GM23338 (cell line): ENCODE measurements around the gene L3MBTL1. TPM values are rescaled to one million over a fixed set of nuclear protein-coding genes. Genes with fewer than 3 reads are reported as not detected.

Experiments used
- ATAC-seq: fragments of 200-7000 bp; cut with Tn5 transposase; 3 replicates; pipeline ENCODE4 v1.9.1; 2020
- DNase-seq: peaks from one replicate; pipeline ENCODE4 v3.0.0-alpha.2; 2015; ENCODE audit warnings: low spot score
- H2AFZ ChIP-seq: fragments of 200-600 bp; sonication (generic); 2 replicates; pipeline ENCODE4 v1.8.0; 2016; ENCODE audit warnings: antibody characterized with exemption, mild to moderate bottlenecking, moderate library complexity
- H3F3A ChIP-seq: fragments of 200-600 bp; sonication (generic); replicated peaks from 2 replicates; pipeline ENCODE4 v1.8.0; 2017; ENCODE audit warnings: antibody characterized with exemption, mixed run types, low read depth
- H3K27ac ChIP-seq: fragments of 200-600 bp; sonication (generic); 2 replicates; pipeline ENCODE4 v1.6.1; 2016; ENCODE audit warnings: low read depth
- H3K27me3 ChIP-seq: fragments of 200-600 bp; sonication (generic); 2 replicates; pipeline ENCODE4 v1.8.0; 2016; ENCODE audit warnings: mild to moderate bottlenecking, mixed run types, moderate library complexity; ENCODE audit not compliant: insufficient read depth
- H3K36me3 ChIP-seq: fragments of 200-600 bp; sonication (generic); 2 replicates; pipeline ENCODE4 v1.8.0; 2016; ENCODE audit warnings: mild to moderate bottlenecking; ENCODE audit not compliant: insufficient read depth
- H3K4me1 ChIP-seq: fragments of 200-600 bp; sonication (generic); 2 replicates; pipeline ENCODE4 v1.8.0; 2016; ENCODE audit warnings: mild to moderate bottlenecking, moderate library complexity; ENCODE audit not compliant: insufficient read depth
- H3K4me2 ChIP-seq: fragments of 200-600 bp; sonication (generic); 2 replicates; pipeline ENCODE4 v1.7.1; 2017; ENCODE audit warnings: mixed run types
- H3K4me3 ChIP-seq: fragments of 200-600 bp; sonication (generic); 2 replicates; pipeline ENCODE4 v1.6.1; 2016; ENCODE audit warnings: mixed run types
- H3K79me2 ChIP-seq: fragments of 200-600 bp; sonication (generic); replicated peaks from 2 replicates; pipeline ENCODE4 v1.8.0; 2017; ENCODE audit warnings: mild to moderate bottlenecking; ENCODE audit not compliant: insufficient read depth
- H3K9me2 ChIP-seq: fragments of 200-600 bp; sonication (generic); 2 replicates; pipeline ENCODE4 v1.8.0; 2017; ENCODE audit not compliant: insufficient read depth
- H4K20me1 ChIP-seq: fragments of 200-600 bp; sonication (generic); replicated peaks from 2 replicates; pipeline ENCODE4 v1.8.0; 2017; ENCODE audit warnings: mild to moderate bottlenecking; ENCODE audit not compliant: insufficient read depth
- H3K27ac Mint-ChIP-seq: 2 replicates; pipeline ENCODE4 v1.8.0; 2020; ENCODE audit warnings: inconsistent platforms, mild to moderate bottlenecking, moderate library complexity, mixed read lengths
- H3K27me3 Mint-ChIP-seq: 3 replicates; pipeline ENCODE4 v1.8.0; 2022; ENCODE audit warnings: low read depth, mild to moderate bottlenecking, moderate library complexity, mixed read lengths, inconsistent platforms; ENCODE audit not compliant: insufficient read depth, poor library complexity
- H3K36me3 Mint-ChIP-seq: 3 replicates; pipeline ENCODE4 v1.8.0; 2021; ENCODE audit warnings: low read depth, mild to moderate bottlenecking, inconsistent platforms, moderate library complexity, mixed read lengths
- H3K4me1 Mint-ChIP-seq: 3 replicates; pipeline ENCODE4 v1.8.0; 2020; ENCODE audit warnings: mild to moderate bottlenecking, inconsistent platforms, mixed read lengths
- H3K4me3 Mint-ChIP-seq: 3 replicates; pipeline ENCODE4 v1.8.0; 2021; ENCODE audit warnings: moderate library complexity, mild to moderate bottlenecking, inconsistent platforms, mixed read lengths
- H3K9me3 Mint-ChIP-seq: 3 replicates; pipeline ENCODE4 v1.8.0; 2020; ENCODE audit warnings: moderate library complexity, mild to moderate bottlenecking, inconsistent platforms, mixed read lengths
- CREB1 ChIP-seq: fragments of 250-450 bp; sonication (Bioruptor Pico); IDR thresholded peaks from 2 replicates; pipeline ENCODE4 v1.5.0; 2020; ENCODE audit warnings: low read depth, mild to moderate bottlenecking, moderate library complexity
- EZH2 ChIP-seq: fragments of 200-600 bp; sonication (generic); IDR thresholded peaks from one replicate; pipeline ENCODE4 v1.8.0; 2017; ENCODE audit warnings: antibody characterized with exemption, mild to moderate bottlenecking, low read depth; ENCODE audit not compliant: unreplicated experiment
- EZH2phosphoT487 ChIP-seq: fragments of 200-600 bp; sonication (generic); IDR thresholded peaks from one replicate; pipeline ENCODE4 v1.8.1; 2018; ENCODE audit warnings: antibody characterized with exemption; ENCODE audit not compliant: unreplicated experiment
- JUNB ChIP-seq: IDR thresholded peaks from one replicate; pipeline ENCODE4 v1.6.1; 2016; ENCODE audit warnings: antibody characterized with exemption; ENCODE audit not compliant: unreplicated experiment
- STAT1 ChIP-seq: IDR thresholded peaks from one replicate; pipeline ENCODE4 v1.6.1; 2016; ENCODE audit warnings: antibody characterized with exemption; ENCODE audit not compliant: unreplicated experiment
- ZNF114 ChIP-seq: fragments of 250-450 bp; sonication (Bioruptor Pico); IDR thresholded peaks from 2 replicates; pipeline ENCODE4 v1.5.0; 2020; ENCODE audit warnings: mild to moderate bottlenecking, moderate library complexity
- ZNF331 ChIP-seq: fragments of 250-450 bp; sonication (Bioruptor Pico); IDR thresholded peaks from 2 replicates; pipeline ENCODE4 v1.5.0; 2020; ENCODE audit warnings: low read depth, mild to moderate bottlenecking, moderate library complexity
- polyA plus RNA-seq: library from polyadenylated mRNA; unstranded; fragments of >200 nt; fragmentation: Nextera tagmentation; extraction: Ambion mirVana; gene quantifications from 2 replicates; pipeline ENCODE4 v1.2.1, GENCODE V29; 2016
- total RNA-seq: library from RNA; depleted of rRNA; stranded (reverse); fragments of >200 nt; shearing (Covaris generic); gene quantifications from 2 replicates; pipeline ENCODE4 v1.2.3, GENCODE V29; 2014
- TF ChIP-seq, protein P1 (sequence below): IDR thresholded peaks from one replicate; pipeline ENCODE4 v1.6.1; 2018; ENCODE audit warnings: antibody characterized with exemption; ENCODE audit not compliant: unreplicated experiment
- TF ChIP-seq, protein P2 (sequence below), 2 experiments: fragments of 200-600 bp in 1 of 2; sonication (generic) in 1 of 2; conservative IDR thresholded peaks; 2 replicates each; pipeline versions ENCODE4 v1.5.1 to v1.6.1; 2016 to 2017; ENCODE audit warnings: antibody characterized with exemption in 2 of 2, low read depth in 2 of 2, mild to moderate bottlenecking in 2 of 2, moderate library complexity in 1 of 2

Gene L3MBTL1
- total and polyA plus RNA-seq, 2 experiments from 2014 or later, result 6.5 to 33.6 TPM

DNA sequence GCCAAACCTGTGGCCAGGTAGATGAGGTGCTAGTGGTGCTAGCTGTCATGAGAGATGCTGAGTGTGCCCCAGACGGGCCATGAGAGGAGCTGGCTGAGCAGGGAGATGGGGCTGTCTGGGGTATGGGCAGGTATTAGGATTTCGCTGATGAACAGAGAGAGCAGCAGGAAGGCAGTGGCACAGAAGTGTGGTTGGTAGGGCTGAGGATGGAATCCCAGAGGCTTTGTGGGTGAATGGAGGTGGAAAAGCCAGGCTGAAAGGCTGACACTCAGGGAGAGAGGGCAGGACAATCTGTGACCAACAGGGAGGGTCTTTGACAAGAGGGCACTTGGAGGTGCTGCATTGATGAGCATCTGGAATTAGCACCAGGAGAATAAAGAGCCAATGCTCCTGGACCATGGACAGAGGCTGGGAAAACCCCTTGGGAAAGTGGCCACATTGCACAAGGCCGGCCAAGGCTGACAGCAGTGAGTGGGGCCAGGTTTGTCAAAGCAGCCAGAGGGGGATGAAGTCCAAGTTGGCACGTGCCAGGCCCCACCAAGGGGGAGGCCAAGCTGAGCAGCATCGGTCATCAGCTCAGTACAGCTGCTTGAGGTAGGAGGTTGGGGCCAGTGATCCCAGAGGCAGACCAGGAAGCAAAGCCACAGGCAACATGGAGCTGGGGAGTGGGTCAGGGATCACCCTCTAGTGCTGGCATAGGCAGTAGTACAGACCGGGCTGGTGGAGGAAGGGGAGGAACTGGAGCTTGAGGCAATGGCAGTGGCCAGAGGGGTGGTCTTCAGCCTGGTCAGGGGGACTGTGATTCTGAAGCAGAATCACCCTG, 31.6 kb downstream of the L3MBTL1 start:
- TF ChIP-seq, protein P1, sequence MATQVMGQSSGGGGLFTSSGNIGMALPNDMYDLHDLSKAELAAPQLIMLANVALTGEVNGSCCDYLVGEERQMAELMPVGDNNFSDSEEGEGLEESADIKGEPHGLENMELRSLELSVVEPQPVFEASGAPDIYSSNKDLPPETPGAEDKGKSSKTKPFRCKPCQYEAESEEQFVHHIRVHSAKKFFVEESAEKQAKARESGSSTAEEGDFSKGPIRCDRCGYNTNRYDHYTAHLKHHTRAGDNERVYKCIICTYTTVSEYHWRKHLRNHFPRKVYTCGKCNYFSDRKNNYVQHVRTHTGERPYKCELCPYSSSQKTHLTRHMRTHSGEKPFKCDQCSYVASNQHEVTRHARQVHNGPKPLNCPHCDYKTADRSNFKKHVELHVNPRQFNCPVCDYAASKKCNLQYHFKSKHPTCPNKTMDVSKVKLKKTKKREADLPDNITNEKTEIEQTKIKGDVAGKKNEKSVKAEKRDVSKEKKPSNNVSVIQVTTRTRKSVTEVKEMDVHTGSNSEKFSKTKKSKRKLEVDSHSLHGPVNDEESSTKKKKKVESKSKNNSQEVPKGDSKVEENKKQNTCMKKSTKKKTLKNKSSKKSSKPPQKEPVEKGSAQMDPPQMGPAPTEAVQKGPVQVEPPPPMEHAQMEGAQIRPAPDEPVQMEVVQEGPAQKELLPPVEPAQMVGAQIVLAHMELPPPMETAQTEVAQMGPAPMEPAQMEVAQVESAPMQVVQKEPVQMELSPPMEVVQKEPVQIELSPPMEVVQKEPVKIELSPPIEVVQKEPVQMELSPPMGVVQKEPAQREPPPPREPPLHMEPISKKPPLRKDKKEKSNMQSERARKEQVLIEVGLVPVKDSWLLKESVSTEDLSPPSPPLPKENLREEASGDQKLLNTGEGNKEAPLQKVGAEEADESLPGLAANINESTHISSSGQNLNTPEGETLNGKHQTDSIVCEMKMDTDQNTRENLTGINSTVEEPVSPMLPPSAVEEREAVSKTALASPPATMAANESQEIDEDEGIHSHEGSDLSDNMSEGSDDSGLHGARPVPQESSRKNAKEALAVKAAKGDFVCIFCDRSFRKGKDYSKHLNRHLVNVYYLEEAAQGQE, result no peak
- TF ChIP-seq STAT1, result no peak
- no peak for TF ChIP-seq ZNF114 (CRISPR knock-in tag)
- no peak for TF ChIP-seq CREB1 (CRISPR knock-in tag)
- no peak for TF ChIP-seq EZH2phosphoT487
- no peak for TF ChIP-seq JUNB
- TF ChIP-seq, protein P2, sequence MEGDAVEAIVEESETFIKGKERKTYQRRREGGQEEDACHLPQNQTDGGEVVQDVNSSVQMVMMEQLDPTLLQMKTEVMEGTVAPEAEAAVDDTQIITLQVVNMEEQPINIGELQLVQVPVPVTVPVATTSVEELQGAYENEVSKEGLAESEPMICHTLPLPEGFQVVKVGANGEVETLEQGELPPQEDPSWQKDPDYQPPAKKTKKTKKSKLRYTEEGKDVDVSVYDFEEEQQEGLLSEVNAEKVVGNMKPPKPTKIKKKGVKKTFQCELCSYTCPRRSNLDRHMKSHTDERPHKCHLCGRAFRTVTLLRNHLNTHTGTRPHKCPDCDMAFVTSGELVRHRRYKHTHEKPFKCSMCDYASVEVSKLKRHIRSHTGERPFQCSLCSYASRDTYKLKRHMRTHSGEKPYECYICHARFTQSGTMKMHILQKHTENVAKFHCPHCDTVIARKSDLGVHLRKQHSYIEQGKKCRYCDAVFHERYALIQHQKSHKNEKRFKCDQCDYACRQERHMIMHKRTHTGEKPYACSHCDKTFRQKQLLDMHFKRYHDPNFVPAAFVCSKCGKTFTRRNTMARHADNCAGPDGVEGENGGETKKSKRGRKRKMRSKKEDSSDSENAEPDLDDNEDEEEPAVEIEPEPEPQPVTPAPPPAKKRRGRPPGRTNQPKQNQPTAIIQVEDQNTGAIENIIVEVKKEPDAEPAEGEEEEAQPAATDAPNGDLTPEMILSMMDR (conservative IDR thresholded peaks at IDR 0.05; ENCODE audit: low read depth in 2 of 2), result no peak
- no peak for TF ChIP-seq EZH2
- TF ChIP-seq ZNF331 (CRISPR knock-in tag), result no peak
- H3K4me1 Mint-ChIP-seq, result no peaks in the 10 kb centered on the region
- Histone ChIP-seq H4K20me1 (no peaks in the 10 kb centered on the region), H3K27me3 (no peaks in the 10 kb centered on the region), H3K4me1 (no peaks in the 10 kb centered on the region), H2AFZ (no peak overlapping the region), H3K79me2 (no peaks in the 10 kb centered on the region), H3K4me3 (no peak overlapping the region), H3K27ac (no peak overlapping the region), H3K9me2 (no peaks in the 10 kb centered on the region), H3F3A (no peaks in the 10 kb centered on the region), H3K4me2 (no peak overlapping the region), H3K36me3 (no peaks in the 10 kb centered on the region)
- DNase-seq, result no peak
- no peak overlapping the region for H3K4me3 Mint-ChIP-seq
- H3K27me3 Mint-ChIP-seq, result peaks cover 12% of the 10 kb centered on the region
- ATAC-seq, result no peak
- no peaks in the 10 kb centered on the region; the same call in 1 of the 3 replicates for H3K9me3 Mint-ChIP-seq
- H3K36me3 Mint-ChIP-seq, result peaks cover 12% of the 10 kb centered on the region; the same call in 1 of the 3 replicates
- no peak overlapping the region for H3K27ac Mint-ChIP-seq
